ENCODE measurements around the gene ACAT1.
"Not testable (repeated sequence)": the region's sequence is repeated elsewhere in the genome, so short reads cannot be mapped to it uniquely, and the experiment has no call there.

Gene ACAT1

GRCh38 chr11:108121274-108122155 is at the start of gene ACAT1:
TSS of gene ACAT1 (plus strand) at chr11:108121567. CDS start at chr11:108121607, 40 bp downstream.
- DNase-seq (ENCODE audit: low read depth), result peak; percentile 54

- no peak for DNase-seq (ENCODE audit: low read depth)
Observed at GRCh38 chr11:108084811-108085210, 36.6 kb upstream of the ACAT1 start.

GRCh38 chr11:108085672-108086071 is 35.7 kb upstream of the ACAT1 start:
- DNase-seq (ENCODE audit: low read depth), result no peak

- DNase-seq (ENCODE audit: low read depth), result no peak
Observed at GRCh38 chr11:108092134-108092533, 29.2 kb upstream of the ACAT1 start.

GRCh38 chr11:108093128-108093904 is 28.1 kb upstream of the ACAT1 start:
- DNase-seq (ENCODE audit: low read depth), result no peak

- no peak for DNase-seq (ENCODE audit: low read depth)
Observed at GRCh38 chr11:108097179-108097578, 24.2 kb upstream of the ACAT1 start.

GRCh38 chr11:108101090-108101775 is 20.1 kb upstream of the ACAT1 start:
- no peak for DNase-seq (ENCODE audit: low read depth)

GRCh38 chr11:108111126-108111525 is 10.2 kb upstream of the ACAT1 start:
- DNase-seq (ENCODE audit: low read depth), result no peak

GRCh38 chr11:108112057-108112456 is 9.3 kb upstream of the ACAT1 start:
- DNase-seq (ENCODE audit: low read depth), result no peak

- DNase-seq (ENCODE audit: low read depth), result no peak
Observed at GRCh38 chr11:108115500-108116140, 5.7 kb upstream of the ACAT1 start.

GRCh38 chr11:108117746-108118371 is 3.5 kb upstream of the ACAT1 start:
- no peak for DNase-seq (ENCODE audit: low read depth)

- DNase-seq (ENCODE audit: low read depth), result not testable (repeated sequence)
Observed at GRCh38 chr11:108120936-108121273, 462 bp upstream of the ACAT1 start.

GRCh38 chr11:108122166-108122628 is 830 bp downstream of the ACAT1 start:
- no peak for DNase-seq (ENCODE audit: low read depth)

GRCh38 chr11:108125096-108125495 is 3.7 kb downstream of the ACAT1 start:
- no peak for DNase-seq (ENCODE audit: low read depth)

- DNase-seq (ENCODE audit: low read depth), result no peak
Observed at GRCh38 chr11:108128772-108129171, 7.4 kb downstream of the ACAT1 start.

GRCh38 chr11:108131993-108132392 is 10.6 kb downstream of the ACAT1 start:
- no peak for DNase-seq (ENCODE audit: low read depth)

- not testable (repeated sequence) for DNase-seq (ENCODE audit: low read depth)
Observed at GRCh38 chr11:108132993-108133538, 11.7 kb downstream of the ACAT1 start.

- DNase-seq (ENCODE audit: low read depth), result no peak
Observed at GRCh38 chr11:108135845-108136544, 14.6 kb downstream of the ACAT1 start.

GRCh38 chr11:108137212-108137611 is 15.8 kb downstream of the ACAT1 start:
- DNase-seq (ENCODE audit: low read depth), result no peak

- no peak for DNase-seq (ENCODE audit: low read depth)
Observed at GRCh38 chr11:108142304-108142703, 20.9 kb downstream of the ACAT1 start.

- DNase-seq (ENCODE audit: low read depth), result no peak
Observed at GRCh38 chr11:108144615-108145014, 23.2 kb downstream of the ACAT1 start.
